Right ventricle myocardium superior (tissue), 1 donor: ENCODE results near the gene BUD23. TPM values are rescaled to one million over a fixed set of nuclear protein-coding genes. Genes with fewer than 3 reads are reported as not detected.
"Not testable (repeated sequence)": the region's sequence is repeated elsewhere in the genome, so short reads cannot be mapped to it uniquely, and the experiment has no call there.

Experiments used
- ATAC-seq: fragments of 200-7000 bp; cut with Tn5 transposase; one replicate; pipeline ENCODE4 v1.9.1; 2020; ENCODE audit warnings: mild to moderate bottlenecking; ENCODE audit not compliant: poor library complexity
- DNase-seq: peaks from one replicate; pipeline ENCODE4 v3.0.0-alpha.2; 2020
- intact Hi-C: fragments of 100-400 bp; cut with DNase I; formaldehyde crosslinking; loops from one replicate; pipeline ENCODE4 v1.11.2; 2022
- total RNA-seq: library from RNA; stranded (reverse); fragmentation: NEBNext Ultra II Directional; extraction: Animal tissue kit (Norgen Biotek cat#: 25700); gene quantifications from one replicate; pipeline ENCODE4 v1.2.1, GENCODE V29; 2021
- donor health status: DM: no; HTN: yes; CAD: no; lungs with severe emphysema.

Gene BUD23
- total RNA-seq, 1 donor from 2014 or later: 74.8 TPM

DNA sequence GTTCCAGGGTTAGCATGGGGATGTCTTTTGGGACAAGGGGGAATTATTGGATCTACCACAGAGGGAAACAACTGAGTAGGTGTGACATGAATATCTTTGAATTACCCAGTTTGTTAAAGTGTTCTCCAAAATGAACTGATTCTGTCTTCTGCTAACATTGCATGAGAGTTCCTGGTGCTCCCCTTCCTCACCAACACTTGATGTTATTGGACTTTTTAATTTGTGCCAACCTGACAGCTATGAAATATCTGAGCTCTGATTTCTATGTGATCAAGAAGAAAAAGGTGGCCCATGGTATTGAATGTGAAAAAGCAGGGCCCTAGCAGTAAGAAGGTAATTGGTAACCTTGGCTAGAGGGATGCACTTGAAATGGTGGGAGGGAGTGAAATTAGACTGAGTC lies 20.4 kb upstream of the BUD23 start:
- DNase-seq (no peak), ATAC-seq (no peak)
- intact Hi-C loops: no loop called here

GRCh38 chr7:73667344-73668102 lies 15.9 kb upstream of the BUD23 start, which contains the start of gene VPS37D:
TSS of gene VPS37D (plus strand) at chr7:73667831. CDS start at chr7:73667959, 128 bp downstream.
- intact Hi-C loops: loop anchor here (5.0 kb wide), 1 partner anchor 60 kb away; no protein-coding TSS in a partner anchor
- ATAC-seq: peak; percentile 98
- DNase-seq: peak; percentile 96

- no peak for DNase-seq
Observed at GRCh38 chr7:73668103-73668885, 15.1 kb upstream of the BUD23 start.

DNA sequence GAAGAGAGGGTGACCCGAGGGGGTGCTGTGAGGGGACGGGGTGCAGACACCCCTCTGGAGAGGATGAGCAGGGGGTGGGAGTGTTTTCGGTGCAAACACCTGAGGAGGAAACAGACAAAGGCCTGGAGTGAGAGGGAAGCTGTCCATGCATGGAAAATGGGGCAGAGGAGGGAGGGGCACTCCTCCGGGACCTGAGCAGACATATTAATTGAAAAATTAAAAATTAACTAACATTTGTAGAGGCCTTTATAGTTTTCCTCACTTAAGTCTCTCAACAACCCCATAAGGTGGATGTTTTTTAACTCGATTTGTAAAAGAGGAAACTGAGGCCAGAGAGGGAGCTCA lies 14.5 kb upstream of the BUD23 start:
- ATAC-seq: no peak
- no peak for DNase-seq
- intact Hi-C loops: loop anchor here (5.0 kb wide), 1 partner anchor 58 kb away; no protein-coding TSS in a partner anchor

More at GRCh38 chr7:73668103-73668885, 15.1 kb upstream of the BUD23 start:
- no peak for ATAC-seq
- intact Hi-C loops: loop anchor here (5.0 kb wide), 1 partner anchor 59 kb away; no protein-coding TSS in a partner anchor

DNA sequence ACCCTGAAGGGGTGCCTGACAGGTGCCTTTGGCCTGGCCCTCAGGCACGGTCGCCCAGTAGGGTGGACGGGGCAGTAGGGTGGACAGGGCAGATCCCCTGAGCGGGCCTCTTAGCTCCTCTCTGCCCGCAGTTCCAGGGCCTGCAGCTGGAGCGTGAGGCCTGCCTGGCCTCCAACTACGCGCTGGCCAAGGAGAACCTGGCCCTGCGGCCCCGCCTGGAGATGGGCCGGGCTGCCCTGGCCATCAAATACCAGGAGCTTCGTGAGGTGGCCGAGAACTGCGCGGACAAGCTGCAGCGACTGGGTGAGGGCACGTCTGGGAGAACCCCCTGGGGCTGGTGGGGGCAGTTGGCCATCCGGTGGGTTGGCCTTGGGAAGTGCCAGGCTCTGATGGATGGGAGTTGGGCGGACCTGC lies 14.1 kb upstream of the BUD23 start:
- intact Hi-C loops: loop anchor here (5.0 kb wide), 1 partner anchor 58 kb away; no protein-coding TSS in a partner anchor
- DNase-seq (no peak), ATAC-seq (no peak)

DNA sequence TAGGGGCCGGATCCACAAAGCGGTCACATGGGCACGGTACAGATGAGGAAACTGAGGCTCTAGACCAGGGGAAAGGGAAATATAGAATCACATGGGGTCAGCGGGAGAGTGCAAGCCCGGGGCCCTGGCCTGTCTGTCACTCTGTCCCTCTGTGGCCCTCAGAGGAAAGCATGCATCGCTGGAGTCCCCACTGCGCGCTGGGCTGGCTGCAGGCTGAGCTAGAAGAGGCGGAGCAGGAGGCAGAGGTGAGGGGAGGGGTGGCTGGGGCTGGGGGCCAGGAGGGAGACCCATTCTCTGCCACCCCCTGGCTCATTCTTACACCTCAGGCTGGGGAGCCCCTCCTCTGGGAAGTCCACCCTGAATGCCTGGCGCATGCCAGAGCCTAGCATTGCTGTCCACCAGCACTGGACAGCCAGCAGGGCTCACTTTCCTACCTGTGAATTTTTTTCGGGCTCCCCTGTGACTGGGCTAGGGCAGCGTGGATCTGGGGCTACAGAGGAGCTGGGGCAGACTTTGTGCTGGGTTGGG lies 13.5 kb upstream of the BUD23 start:
- intact Hi-C loops: loop anchor here (5.0 kb wide), 1 partner anchor 57 kb away; no protein-coding TSS in a partner anchor
- ATAC-seq (no peak), DNase-seq (no peak)

DNA sequence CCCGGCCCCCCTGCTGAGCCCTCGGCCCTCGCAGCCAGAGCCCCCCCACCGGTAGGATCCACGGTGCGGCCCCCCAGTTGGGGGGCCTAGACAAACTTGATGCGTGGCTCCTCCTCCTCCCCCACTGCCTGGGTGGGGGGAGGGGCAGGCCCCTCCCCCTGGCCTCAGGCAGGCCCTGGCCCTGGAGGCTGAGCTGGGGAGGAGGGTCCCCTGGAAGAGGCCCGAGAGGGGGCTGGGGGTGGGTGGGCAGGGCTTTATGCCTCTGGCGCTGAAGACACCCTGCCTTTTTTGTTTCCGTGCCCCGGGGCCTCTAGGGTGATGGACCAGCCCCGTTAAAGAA lies 12.1 kb upstream of the BUD23 start:
- no peak for DNase-seq
- intact Hi-C loops: no loop called here
- no peak for ATAC-seq

GRCh38 chr7:73671857-73672445 lies 11.4 kb upstream of the BUD23 start:
- ATAC-seq: no peak
- DNase-seq: no peak
- intact Hi-C loops: no loop called here

- DNase-seq: no peak
- intact Hi-C loops: no loop called here
Observed at GRCh38 chr7:73674468-73675124, 8.8 kb upstream of the BUD23 start.

GRCh38 chr7:73676062-73676461 lies 7.3 kb upstream of the BUD23 start:
- intact Hi-C loops, DNase-seq, ATAC-seq: not testable (repeated sequence)

More at GRCh38 chr7:73674468-73675124, 8.8 kb upstream of the BUD23 start:
- no peak for ATAC-seq

- intact Hi-C loops: no loop called here
- DNase-seq: no peak
- peak; percentile 4 for ATAC-seq
Observed at GRCh38 chr7:73678862-73679261, 4.5 kb upstream of the BUD23 start.

DNA sequence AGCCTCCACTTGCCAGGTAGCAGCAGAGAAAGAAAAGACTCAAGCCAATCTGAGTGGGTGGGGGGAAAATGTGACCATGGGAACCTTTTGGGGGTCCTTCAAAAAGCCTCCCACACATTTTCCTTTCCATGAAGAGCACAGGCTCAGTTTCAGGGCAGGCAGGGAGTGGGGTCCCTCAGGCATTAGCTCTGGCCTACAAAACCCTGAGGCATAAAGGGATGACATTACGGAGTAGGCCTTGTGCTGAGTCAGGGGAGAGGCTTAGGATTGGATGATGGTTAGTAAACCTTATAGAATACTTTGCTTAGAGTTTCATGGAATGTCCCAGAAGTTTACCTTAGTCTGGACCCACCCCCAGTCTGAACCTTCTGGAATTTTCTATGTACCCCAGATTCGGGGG lies 3.7 kb upstream of the BUD23 start:
- ATAC-seq (no peak), DNase-seq (no peak)
- intact Hi-C loops: no loop called here

DNA sequence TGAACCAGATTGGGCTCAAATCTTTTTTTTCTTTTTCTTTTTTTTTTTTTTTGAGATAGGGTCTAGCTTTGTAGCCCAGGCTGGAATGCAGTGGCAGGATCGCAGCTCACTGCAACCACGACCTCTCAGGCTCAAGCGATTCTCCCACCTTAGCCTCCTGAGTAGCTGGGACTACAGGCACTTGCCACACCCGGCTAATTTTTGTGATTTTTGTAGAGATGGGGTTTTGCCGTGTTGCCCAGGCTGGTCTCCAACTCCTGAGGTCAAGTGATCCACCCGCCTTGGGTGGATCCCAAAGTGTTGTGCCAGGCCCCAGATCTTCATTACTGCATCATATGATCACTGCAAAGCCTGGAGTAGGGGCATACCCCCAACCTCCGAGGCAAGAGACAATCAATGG lies 2.9 kb upstream of the BUD23 start:
- intact Hi-C loops: no loop called here
- DNase-seq: no peak
- ATAC-seq: no peak

DNA sequence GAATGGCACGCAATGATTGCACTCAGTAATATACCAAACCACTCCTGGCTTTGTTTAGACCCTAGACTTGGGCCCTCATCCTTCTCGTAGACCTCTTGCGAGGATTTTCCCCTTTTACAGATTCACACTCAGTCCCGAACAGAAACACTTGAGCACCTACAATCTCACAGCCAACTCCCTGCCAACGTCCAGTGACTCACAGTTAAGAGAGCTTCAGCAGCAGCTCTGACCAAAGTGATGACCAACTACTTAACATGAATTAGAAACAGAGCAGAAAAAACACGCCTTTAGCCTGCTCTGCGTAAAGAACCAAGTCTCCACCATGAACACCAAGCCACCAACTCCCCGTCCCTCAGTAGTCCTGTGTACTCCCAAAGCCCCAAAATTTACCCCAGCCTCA lies 2.4 kb upstream of the BUD23 start:
- intact Hi-C loops: no loop called here
- DNase-seq: no peak
- ATAC-seq: no peak

GRCh38 chr7:73682745-73683055 lies 697 bp upstream of the BUD23 start:
- DNase-seq (no peak), ATAC-seq (peak; percentile 3)
- intact Hi-C loops: no loop called here

GRCh38 chr7:73683788-73684693 lies 644 bp downstream of the BUD23 start:
- ATAC-seq (no peak), DNase-seq (no peak)
- intact Hi-C loops: no loop called here

DNA sequence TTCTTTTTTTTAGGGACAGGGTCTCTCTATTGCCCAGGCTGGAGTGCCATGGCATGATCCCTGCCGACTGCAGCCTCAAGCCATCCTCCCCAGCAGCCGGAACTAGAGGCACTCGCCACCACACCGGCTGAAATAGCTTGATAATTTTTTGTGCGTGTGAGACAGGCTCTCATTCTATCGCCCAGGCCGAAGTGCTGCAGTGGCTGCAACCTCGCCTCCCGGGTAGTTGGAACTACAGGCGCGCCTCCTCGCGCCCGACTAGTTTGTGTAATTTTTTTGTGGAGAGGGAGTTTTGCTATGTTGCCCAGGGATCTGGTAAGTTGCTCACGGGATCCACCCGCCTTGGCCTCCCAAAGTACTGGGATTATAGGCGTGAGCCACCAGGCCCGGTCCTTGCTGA lies 1.9 kb downstream of the BUD23 start:
- DNase-seq (no peak), ATAC-seq (no peak)
- intact Hi-C loops: no loop called here

GRCh38 chr7:73688288-73688687 lies 4.9 kb downstream of the BUD23 start:
- DNase-seq (no peak), ATAC-seq (no peak)
- intact Hi-C loops: no loop called here
